SK-N-SH (cell line): ENCODE measurements around the gene CCDC169. TPM values are rescaled to one million over a fixed set of nuclear protein-coding genes. Genes with fewer than 3 reads are reported as not detected.

Experiments used
- CTCF ChIA-PET: fragments of 300-600, 350-600 bp; formaldehyde crosslinking; extraction: SDS; loops from one replicate; lab custom pipeline; 2021; lab: Yijun Ruan, JAX
- POLR2A ChIA-PET: fragments of 350-600 bp; sonication (Branson Sonifier 250); formaldehyde crosslinking; extraction: SDS; loops from one replicate; lab custom pipeline; 2020; ENCODE audit warnings: antibody characterized with exemption, inconsistent platforms; lab: Yijun Ruan, JAX
- DNase-seq: peaks from one replicate; pipeline ENCODE4 v3.0.0; 2012
- H2AFZ ChIP-seq: fragments of 200-600 bp; sonication (generic); 2 replicates; pipeline ENCODE4 v1.8.1; 2016; ENCODE audit warnings: antibody characterized with exemption, mild to moderate bottlenecking, low read depth
- H3F3A ChIP-seq: fragments of 200-600 bp; sonication (generic); replicated peaks from 2 replicates; pipeline ENCODE3; 2016; ENCODE audit warnings: antibody characterized with exemption, mild to moderate bottlenecking; ENCODE audit not compliant: insufficient read depth
- H3K27ac ChIP-seq, 2 experiments: fragments of 200-500 bp in 1 of 2; fragments of 200-600 bp in 1 of 2; sonication (Bioruptor generic) in 1 of 2; sonication (generic), shearing (Covaris generic) in 1 of 2; 2 replicates each; pipeline versions ENCODE4 v1.5.1 to v1.6.1; 2014 to 2016; ENCODE audit warnings: low read depth in 2 of 2, inconsistent platforms in 1 of 2, low read length in 1 of 2, mild to moderate bottlenecking in 1 of 2, mixed read lengths in 1 of 2
- H3K27me3 ChIP-seq: fragments of 200-600 bp; sonication (generic), shearing (Covaris generic); 2 replicates; pipeline ENCODE4 v1.6.1; 2016; ENCODE audit warnings: mixed run types; ENCODE audit not compliant: insufficient read depth
- H3K36me3 ChIP-seq, 2 experiments: fragments of 200-500 bp in 1 of 2; fragments of 200-600 bp in 1 of 2; sonication (Bioruptor generic) in 1 of 2; sonication (generic) in 1 of 2; replicated peaks in 1 of 2; 2 replicates each; pipeline versions ENCODE3 to v1.5.1; 2014 to 2016; ENCODE audit warnings: low read length in 1 of 2, mild to moderate bottlenecking in 1 of 2; ENCODE audit not compliant: insufficient read depth in 2 of 2, control insufficient read depth in 1 of 2
- H3K4me1 ChIP-seq, 2 experiments: fragments of 200-500 bp in 1 of 2; fragments of 200-600 bp in 1 of 2; sonication (Bioruptor generic) in 1 of 2; sonication (generic), shearing (Covaris generic) in 1 of 2; 2 replicates each; pipeline versions ENCODE4 v1.5.1 to v1.6.1; 2014 to 2016; ENCODE audit warnings: low read depth in 1 of 2, low read length in 1 of 2, mixed run types in 1 of 2; ENCODE audit not compliant: insufficient read depth in 2 of 2, control insufficient read depth in 1 of 2
- H3K4me2 ChIP-seq: fragments of 200-600 bp; sonication (generic), shearing (Covaris generic); 2 replicates; pipeline ENCODE4 v1.6.1; 2017; ENCODE audit warnings: mixed run types
- H3K4me3 ChIP-seq, 2 experiments: fragments of 200-500 bp in 1 of 2; fragments of 200-600 bp in 1 of 2; sonication (Bioruptor generic) in 1 of 2; sonication (generic), shearing (Covaris generic) in 1 of 2; 2 replicates each; pipeline versions ENCODE4 v1.5.1 to v1.8.1; 2014 to 2016; ENCODE audit warnings: low read depth in 2 of 2, inconsistent platforms in 1 of 2, low read length in 1 of 2, mild to moderate bottlenecking in 1 of 2, mixed read lengths in 1 of 2, moderate library complexity in 1 of 2
- H3K79me2 ChIP-seq: fragments of 200-600 bp; sonication (generic); 2 replicates; pipeline ENCODE4 v1.8.1; 2017; ENCODE audit warnings: mild to moderate bottlenecking; ENCODE audit not compliant: insufficient read depth
- H3K9ac ChIP-seq: fragments of 200-600 bp; sonication (generic); 2 replicates; pipeline ENCODE4 v1.6.1; 2017; ENCODE audit warnings: mixed run types
- H3K9me2 ChIP-seq: fragments of 200-600 bp; sonication (generic); 2 replicates; pipeline ENCODE4 v1.6.1; 2017; ENCODE audit warnings: mixed run types
- H3K9me3 ChIP-seq: fragments of 200-600 bp; sonication (generic); 2 replicates; pipeline ENCODE4 v1.6.1; 2017; ENCODE audit warnings: mixed run types, mild to moderate bottlenecking, moderate library complexity
- H4K20me1 ChIP-seq: fragments of 200-600 bp; sonication (generic); 2 replicates; pipeline ENCODE4 v1.6.1; 2017; ENCODE audit warnings: mild to moderate bottlenecking, mixed run types; ENCODE audit not compliant: insufficient read depth
- EP300 ChIP-seq, 2 experiments: IDR thresholded peaks; 2 replicates each; pipeline versions ENCODE4 v1.4.0 to v1.6.1; 2012; ENCODE audit warnings: borderline replicate concordance in 1 of 2, low read depth in 1 of 2, low read length in 1 of 2
- EZH2phosphoT487 ChIP-seq: fragments of 200-600 bp; sonication (generic); IDR thresholded peaks from 2 replicates; pipeline ENCODE4 v1.6.1; 2017; ENCODE audit warnings: low read depth, mixed run types, mild to moderate bottlenecking, antibody characterized with exemption, moderate library complexity, borderline replicate concordance
- FOSL2 ChIP-seq: IDR thresholded peaks from 2 replicates; pipeline ENCODE4 v1.4.0; 2012; ENCODE audit warnings: low read depth, mild to moderate bottlenecking, moderate library complexity, borderline replicate concordance
- FOXJ3 ChIP-seq: sonication (generic); formaldehyde crosslinking; IDR thresholded peaks from 2 replicates; pipeline ENCODE4 v1.5.1; 2020; ENCODE audit warnings: mild to moderate bottlenecking, missing genetic modification reagents
- GATA2 ChIP-seq: sonication (generic); formaldehyde crosslinking; IDR thresholded peaks from 2 replicates; pipeline ENCODE4 v1.5.0; 2020; ENCODE audit warnings: mild to moderate bottlenecking, missing genetic modification reagents
- JUND ChIP-seq: IDR thresholded peaks from 2 replicates; pipeline ENCODE4 v1.4.0; 2012
- MAX ChIP-seq: IDR thresholded peaks from 2 replicates; pipeline ENCODE4 v1.4.0; 2012; ENCODE audit warnings: low read depth
- MEF2A ChIP-seq: IDR thresholded peaks from 2 replicates; pipeline ENCODE4 v1.4.0; 2012; ENCODE audit warnings: low read depth, borderline replicate concordance
- MXI1 ChIP-seq: IDR thresholded peaks from 2 replicates; pipeline ENCODE4 v1.6.1; 2012; ENCODE audit warnings: mild to moderate bottlenecking, low read depth, low read length, improper control_type of control experiment
- NFIC ChIP-seq: IDR thresholded peaks from 2 replicates; pipeline ENCODE4 v1.4.0; 2012; ENCODE audit warnings: borderline replicate concordance
- NRF1 ChIP-seq: IDR thresholded peaks from 2 replicates; pipeline ENCODE4 v1.6.1; 2012; ENCODE audit warnings: low read depth, mild to moderate bottlenecking, low read length
- PBX3 ChIP-seq: IDR thresholded peaks from 2 replicates; pipeline ENCODE4; 2012
- POLR2AphosphoS5 ChIP-seq: IDR thresholded peaks from 2 replicates; pipeline ENCODE4 v1.6.1; 2012; ENCODE audit warnings: low read depth, low read length
- RCOR1 ChIP-seq: fragments of 150-350 bp; IDR thresholded peaks from 2 replicates; pipeline ENCODE4 v1.6.1; 2017; ENCODE audit warnings: antibody characterized with exemption, low read length
- RXRA ChIP-seq: IDR thresholded peaks from 2 replicates; pipeline ENCODE4 v1.4.0; 2012; ENCODE audit warnings: low read depth, mild to moderate bottlenecking, borderline replicate concordance
- TEAD4 ChIP-seq: IDR thresholded peaks from 2 replicates; pipeline ENCODE4 v1.4.0; 2012; ENCODE audit warnings: mild to moderate bottlenecking, borderline replicate concordance; ENCODE audit not compliant: insufficient read depth
- USF1 ChIP-seq: IDR thresholded peaks from 2 replicates; pipeline ENCODE4 v1.4.0; 2012; ENCODE audit warnings: low read depth, borderline replicate concordance
- USF2 ChIP-seq: fragments of 150-350 bp; IDR thresholded peaks from 2 replicates; pipeline ENCODE4 v1.6.1; 2017; ENCODE audit warnings: antibody characterized with exemption, low read length, low read depth, borderline replicate concordance
- WGBS: methylation state at CpG from one replicate; pipeline ENCODE4 v1.1.6; 2017; ENCODE audit warnings: low lambda C conversion rate; 5-methylcytosine and 5-hydroxymethylcytosine counted together
- polyA plus RNA-seq, 3 experiments: library from polyadenylated mRNA; depleted of rRNA; stranded (reverse); fragments of >200 nt; gene quantifications; 2 replicates each; pipeline ENCODE4 v1.2.3, GENCODE V29; 2012

Gene CCDC169
- polyA plus RNA-seq, 1 of the 3 experiments (the other 2 are of a cell fraction), result 1.8 TPM

GRCh38 chr13:36259361-36260137 lies 38.1 kb downstream of the CCDC169 start:
- H4K20me1 ChIP-seq, result no peaks in the 10 kb centered on the region
- WGBS, result 61% methylated on average over 7 of the region's 8 CpGs
- H3K9me3 ChIP-seq, result no peaks in the 10 kb centered on the region
- CTCF ChIA-PET, result interaction anchor here (0.6 kb wide), 1 partner anchor 260 kb away, joined by 3 read pairs; no protein-coding TSS in a partner anchor
- no peak overlapping the region for H3K4me3 ChIP-seq
- H2AFZ ChIP-seq, result no peak overlapping the region
- no peaks in the 10 kb centered on the region for H3K36me3 ChIP-seq
- no peaks in the 10 kb centered on the region for H3K9me2 ChIP-seq
- no peaks in the 10 kb centered on the region for H3F3A ChIP-seq
- DNase-seq, result no peak
- H3K27me3 ChIP-seq, result no peaks in the 10 kb centered on the region
- TF ChIP-seq USF1 (no peak), FOXJ3 (CRISPR knock-in tag) (no peak), USF2 (no peak), RXRA (no peak), RCOR1 (no peak), PBX3 (no peak), MXI1 (no peak), MEF2A (no peak), GATA2 (no peak), TEAD4 (no peak), FOSL2 (no peak), NFIC (no peak)
- POLR2A ChIA-PET, result no interaction called here
- no peak overlapping the region for H3K9ac ChIP-seq
- no peaks in the 10 kb centered on the region for H3K4me1 ChIP-seq
- no peak overlapping the region for H3K4me2 ChIP-seq
- no peak overlapping the region for H3K27ac ChIP-seq
- H3K79me2 ChIP-seq, result no peaks in the 10 kb centered on the region

- H3K79me2 ChIP-seq, result no peaks in the 10 kb centered on the region
- 70% methylated on average over 8 of the region's 8 CpGs for WGBS
- H4K20me1 ChIP-seq, result no peaks in the 10 kb centered on the region
- no peak overlapping the region for H3K27ac ChIP-seq
- no peaks in the 10 kb centered on the region for H3K36me3 ChIP-seq
- no peaks in the 10 kb centered on the region for H3F3A ChIP-seq
- ChIA-PET CTCF (interaction anchor here (0.6 kb wide), 1 partner anchor 260 kb away, joined by 3 read pairs; no protein-coding TSS in a partner anchor), POLR2A (no interaction called here)
- no peak overlapping the region for H3K9ac ChIP-seq
- no peaks in the 10 kb centered on the region for H3K9me3 ChIP-seq
- TF ChIP-seq POLR2AphosphoS5 (no peak), EP300 (IDR thresholded peaks at IDR 0.05; ENCODE audit: borderline replicate concordance in 1 of 2, low read depth in 1 of 2, low read length in 1 of 2) (no peak), JUND (no peak), NRF1 (no peak), USF1 (no peak), MAX (no peak), EZH2phosphoT487 (no peak)
- no peak overlapping the region for H2AFZ ChIP-seq
- H3K4me3 ChIP-seq, result no peak overlapping the region
- H3K4me2 ChIP-seq, result no peak overlapping the region
- H3K4me1 ChIP-seq, result no peaks in the 10 kb centered on the region
- no peak for DNase-seq
- no peaks in the 10 kb centered on the region for H3K27me3 ChIP-seq
- no peaks in the 10 kb centered on the region for H3K9me2 ChIP-seq
These were observed 38.8 kb downstream of the CCDC169 start for GRCh38 chr13:36258831-36259230.
